GM12865 (cell line): ENCODE data around the gene STARD10.
A peak's percentile ranks its signal among the peaks of the same experiment; 100 is the strongest.

ENCODE experiments used
- DNase-seq: peaks from one replicate; pipeline ENCODE4 v3.0.0; 2010; ENCODE audit warnings: low read depth
- H3K4me3 ChIP-seq: 2 replicates; pipeline ENCODE4 v1.5.1; 2011; ENCODE audit warnings: mild to moderate bottlenecking, low read depth, low read length, control low read depth
- TF ChIP-seq, protein P1 (sequence below): IDR thresholded peaks from 2 replicates; pipeline ENCODE4 v1.5.1; 2011; ENCODE audit warnings: low read length, control low read depth, low read depth, inconsistent platforms; ENCODE audit not compliant: insufficient read depth; ENCODE audit errors: missing control alignments

The STARD10 gene

GRCh38 chr11:72738199-72739141 is 55.4 kb downstream of the STARD10 start:
- DNase-seq: peak; percentile 81
- H3K4me3 ChIP-seq: peak overlapping the region; percentile 70
- TF ChIP-seq, protein P1, sequence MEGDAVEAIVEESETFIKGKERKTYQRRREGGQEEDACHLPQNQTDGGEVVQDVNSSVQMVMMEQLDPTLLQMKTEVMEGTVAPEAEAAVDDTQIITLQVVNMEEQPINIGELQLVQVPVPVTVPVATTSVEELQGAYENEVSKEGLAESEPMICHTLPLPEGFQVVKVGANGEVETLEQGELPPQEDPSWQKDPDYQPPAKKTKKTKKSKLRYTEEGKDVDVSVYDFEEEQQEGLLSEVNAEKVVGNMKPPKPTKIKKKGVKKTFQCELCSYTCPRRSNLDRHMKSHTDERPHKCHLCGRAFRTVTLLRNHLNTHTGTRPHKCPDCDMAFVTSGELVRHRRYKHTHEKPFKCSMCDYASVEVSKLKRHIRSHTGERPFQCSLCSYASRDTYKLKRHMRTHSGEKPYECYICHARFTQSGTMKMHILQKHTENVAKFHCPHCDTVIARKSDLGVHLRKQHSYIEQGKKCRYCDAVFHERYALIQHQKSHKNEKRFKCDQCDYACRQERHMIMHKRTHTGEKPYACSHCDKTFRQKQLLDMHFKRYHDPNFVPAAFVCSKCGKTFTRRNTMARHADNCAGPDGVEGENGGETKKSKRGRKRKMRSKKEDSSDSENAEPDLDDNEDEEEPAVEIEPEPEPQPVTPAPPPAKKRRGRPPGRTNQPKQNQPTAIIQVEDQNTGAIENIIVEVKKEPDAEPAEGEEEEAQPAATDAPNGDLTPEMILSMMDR: no peak

- no peak for DNase-seq
- TF ChIP-seq, protein P1: no peak
- H3K4me3 ChIP-seq: no peak overlapping the region
Observed at GRCh38 chr11:72737336-72737735, 56.5 kb downstream of the STARD10 start.

DNA sequence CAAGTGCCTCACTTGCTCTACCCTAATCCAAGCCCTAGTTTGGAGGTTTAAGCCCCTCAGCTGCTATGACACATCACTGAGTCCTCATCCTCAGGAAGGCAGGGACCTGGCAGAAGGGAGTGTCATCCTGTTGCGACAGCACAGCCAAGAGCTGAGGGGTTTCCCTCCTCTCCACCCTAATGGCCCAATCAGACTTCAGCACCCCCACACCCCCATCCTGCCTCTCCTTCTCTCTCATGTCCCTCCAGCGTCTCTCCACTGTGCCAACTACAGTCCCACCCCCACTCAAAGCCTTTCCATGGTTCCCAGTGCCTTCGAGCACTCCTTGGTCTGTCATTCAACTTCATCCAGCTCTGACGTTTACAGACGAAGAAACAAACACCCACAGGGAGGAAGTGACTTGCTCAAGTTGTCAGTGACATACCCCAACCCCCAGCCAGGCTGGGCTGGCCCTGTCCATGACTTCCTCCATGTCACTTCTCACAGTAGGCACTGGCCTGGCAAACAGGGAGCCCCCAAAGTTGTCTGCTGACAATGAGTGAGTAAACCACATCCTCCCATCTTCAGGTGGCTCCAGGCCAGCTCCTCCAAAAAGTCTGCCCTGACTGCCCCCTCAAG is 57.3 kb downstream of the STARD10 start:
- TF ChIP-seq, protein P1: no peak
- DNase-seq: peak; percentile 63
- H3K4me3 ChIP-seq: no peak overlapping the region

DNA sequence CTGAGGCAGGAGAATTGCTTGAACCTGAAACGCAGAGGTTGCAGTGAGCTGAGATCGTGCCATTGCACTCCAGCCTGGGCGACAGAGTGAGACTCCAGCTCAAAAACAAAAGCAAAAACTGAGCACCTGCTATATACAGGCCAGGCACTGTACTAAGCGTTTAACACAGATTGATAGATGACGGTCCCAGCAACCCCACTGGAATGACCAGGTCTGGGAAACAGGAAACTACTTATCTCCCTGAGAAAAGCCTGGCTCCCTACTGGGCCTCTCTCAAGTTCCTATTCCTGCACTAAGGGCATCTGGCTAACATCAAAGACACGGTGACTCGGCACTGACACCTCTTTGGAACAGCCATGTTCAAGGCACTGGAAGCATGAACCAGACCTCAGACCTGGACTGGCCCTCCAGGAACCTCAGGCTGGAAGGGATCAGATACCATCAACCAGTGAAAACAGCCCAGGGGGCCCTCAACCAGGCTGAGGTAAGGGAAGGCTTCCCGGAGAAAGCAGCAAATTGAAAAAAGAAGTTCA is 58.3 kb downstream of the STARD10 start:
- TF ChIP-seq, protein P1: no peak
- no peak overlapping the region for H3K4me3 ChIP-seq
- no peak for DNase-seq

- no peak overlapping the region for H3K4me3 ChIP-seq
- TF ChIP-seq, protein P1: no peak
- DNase-seq: no peak
Observed at GRCh38 chr11:72732329-72732728, 61.5 kb downstream of the STARD10 start.

DNA sequence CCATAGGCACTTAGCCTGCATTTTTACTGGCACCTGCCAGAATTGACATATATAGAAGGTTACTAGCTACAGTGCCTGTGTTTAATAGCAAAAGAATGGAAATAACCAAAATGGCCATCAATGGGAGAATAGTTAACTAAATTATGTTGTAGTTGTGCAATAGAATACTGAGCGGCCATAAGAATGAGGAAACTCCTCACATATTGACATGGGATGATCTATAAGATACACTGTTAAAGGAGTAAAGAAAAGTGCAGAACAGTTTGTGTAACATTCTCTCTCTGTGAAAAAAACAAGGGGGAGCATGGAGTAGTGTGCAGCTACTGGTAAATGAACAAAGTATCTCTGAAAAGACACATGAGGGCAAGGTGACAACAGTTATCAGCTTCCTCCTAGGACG is 63.1 kb downstream of the STARD10 start:
- no peak for DNase-seq
- no peak overlapping the region for H3K4me3 ChIP-seq
- TF ChIP-seq, protein P1: no peak

- TF ChIP-seq, protein P1: no peak
- H3K4me3 ChIP-seq: no peak overlapping the region
- DNase-seq: no peak
Observed at GRCh38 chr11:72730243-72730642, 63.6 kb downstream of the STARD10 start.
